GM19025 (cell line): ENCODE measurements around the gene SERINC1.
"Not testable (repeated sequence)": the region's sequence is repeated elsewhere in the genome, so short reads cannot be mapped to it uniquely, and the experiment has no call there.

Source experiments
- ATAC-seq: cut with Tn5 transposase; IDR thresholded peaks from one replicate; pipeline ENCODE4 v1.9.1; 2021; ENCODE audit warnings: mild to moderate bottlenecking, low read depth, moderate library complexity; ENCODE audit not compliant: unreplicated experiment

Gene SERINC1

DNA sequence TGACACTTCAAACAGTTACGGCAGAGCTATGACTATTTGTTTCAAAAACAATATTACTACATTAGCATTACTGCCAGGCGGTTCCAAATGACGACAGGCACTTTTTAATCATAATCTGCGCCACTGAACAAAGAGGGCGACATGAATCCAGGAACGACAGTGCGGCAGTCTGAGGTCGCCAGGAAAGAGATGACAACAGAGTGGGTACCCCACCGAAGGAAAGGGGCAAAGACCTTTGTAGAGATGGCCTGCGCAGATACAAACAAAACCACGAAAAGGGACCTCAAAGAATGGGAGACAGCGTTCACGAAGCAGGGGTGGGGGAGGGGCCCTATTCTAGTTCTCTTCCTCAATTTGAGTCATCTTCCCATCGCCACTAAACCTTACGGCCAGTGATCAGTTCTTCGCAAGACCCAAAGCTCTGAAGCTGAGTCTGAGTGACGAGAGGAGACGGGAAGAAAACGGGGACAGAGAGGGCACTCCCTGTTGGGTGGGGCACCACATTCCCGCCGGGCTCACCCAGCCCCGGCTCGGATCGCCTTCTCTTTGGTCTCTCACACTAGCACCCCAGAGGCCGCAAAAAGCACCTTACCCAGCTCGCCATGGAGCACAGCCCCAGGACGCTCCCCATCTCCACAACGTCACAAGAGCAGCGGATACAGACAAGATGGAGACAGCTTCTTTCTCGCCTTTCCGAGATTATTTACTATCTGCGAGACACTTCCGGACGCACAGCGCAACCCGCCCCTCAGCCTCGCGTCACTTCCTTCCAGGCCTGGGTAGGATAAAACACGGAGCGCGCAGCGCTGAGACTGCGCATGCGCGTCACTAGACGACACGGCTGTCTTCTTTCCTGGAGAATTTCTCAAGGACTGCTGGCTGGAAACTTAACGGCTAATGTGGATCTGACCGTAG lies at the start of gene SERINC1:
Gene SERINC1, minus strand, starts transcription at position 701 of the 915 bp plus-strand sequence. Its CDS starts 70 bp downstream, at position 631.
- ATAC-seq: peak; percentile 98

DNA sequence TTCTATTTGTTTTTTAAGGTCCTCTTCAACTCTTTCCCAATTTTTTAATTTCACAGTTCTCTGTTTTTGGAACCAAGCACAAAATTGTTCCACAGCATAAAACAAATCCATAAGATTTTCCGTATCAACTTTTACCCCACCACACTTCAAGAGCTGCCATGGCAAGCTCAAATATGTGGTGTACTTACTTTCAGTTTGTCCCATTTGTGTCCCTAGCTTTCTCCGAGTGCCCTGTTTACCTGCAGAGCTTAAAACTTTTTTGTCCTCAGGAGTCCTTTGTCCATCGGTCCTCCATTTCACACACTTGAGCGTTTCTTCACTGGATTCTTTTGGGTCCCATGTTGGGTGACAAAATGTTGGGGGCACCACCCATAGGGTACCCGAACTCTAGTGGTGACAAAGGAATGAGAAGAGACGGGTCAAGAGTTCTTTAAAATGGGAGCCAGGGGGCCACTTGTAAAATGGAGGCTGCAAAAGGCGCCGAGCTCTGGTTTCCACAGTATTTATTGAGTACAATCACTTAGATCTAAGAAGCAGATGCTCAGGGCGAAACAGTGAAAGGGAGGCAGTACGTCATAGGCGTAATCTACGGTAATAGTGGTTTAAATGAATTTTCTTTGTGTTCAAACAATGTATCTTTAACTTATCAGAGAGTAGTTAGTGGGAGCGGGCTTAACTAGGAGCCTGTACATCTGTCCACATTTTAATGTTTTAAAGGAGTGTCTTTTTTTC lies 39.8 kb upstream of the SERINC1 start:
- no peak for ATAC-seq

DNA sequence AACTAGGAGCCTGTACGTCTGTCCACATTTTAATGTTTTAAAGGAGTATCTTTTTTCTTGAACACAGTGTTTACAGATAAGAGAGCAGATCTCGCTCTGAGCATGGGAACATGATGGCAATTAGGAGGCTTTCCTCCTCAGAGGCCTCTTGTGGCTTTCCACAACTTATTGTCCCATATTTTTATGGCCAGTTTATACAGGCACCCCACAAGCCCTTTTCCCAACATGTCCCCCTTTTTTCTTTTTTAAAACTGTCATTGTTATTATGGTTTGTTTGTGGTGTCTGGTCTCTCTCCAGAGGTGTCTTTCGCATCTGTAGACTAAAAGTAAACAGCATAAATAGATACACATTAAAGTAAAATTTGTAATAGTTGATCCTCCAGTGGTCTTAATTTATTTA lies 33.6 kb upstream of the SERINC1 start:
- ATAC-seq: not testable (repeated sequence)

DNA sequence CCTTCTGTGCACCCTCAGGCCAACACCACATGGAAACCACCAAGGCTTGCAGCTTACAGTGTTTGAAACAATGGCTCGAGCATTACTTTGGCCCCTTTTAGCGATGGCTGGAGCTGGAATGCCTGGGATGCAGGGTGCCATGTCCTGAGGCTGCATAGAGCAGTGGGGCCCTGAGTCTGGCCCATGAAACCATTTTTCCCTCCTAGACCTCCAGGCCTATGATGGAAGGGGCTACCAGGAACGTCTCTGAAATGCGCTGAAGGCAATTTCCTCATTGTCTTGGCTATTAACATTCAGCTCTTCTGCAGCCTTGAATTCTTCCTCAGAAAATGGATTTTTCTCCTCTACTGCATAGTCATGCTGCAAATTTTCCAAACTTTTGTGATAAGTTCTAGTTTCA lies 29.9 kb upstream of the SERINC1 start:
- no peak for ATAC-seq

DNA sequence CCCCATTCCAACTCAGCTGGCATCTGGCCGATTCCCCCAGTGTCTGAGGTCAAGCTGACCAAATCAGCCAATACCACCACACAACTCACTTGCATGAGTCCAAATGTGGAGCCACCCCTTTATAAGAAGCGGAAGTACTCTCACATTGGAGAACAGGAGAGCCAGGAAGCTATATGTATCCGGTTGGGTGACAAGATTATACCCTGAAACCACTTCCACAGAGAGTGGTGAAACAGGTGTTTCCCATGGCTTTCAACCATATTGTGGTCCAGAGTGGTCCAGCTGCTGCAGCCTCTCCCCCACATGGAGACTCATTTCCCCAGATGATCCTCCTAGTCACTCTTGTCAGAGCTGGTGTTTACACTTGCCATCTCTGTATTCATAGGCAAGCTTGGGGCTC lies 24.0 kb upstream of the SERINC1 start:
- no peak for ATAC-seq

DNA sequence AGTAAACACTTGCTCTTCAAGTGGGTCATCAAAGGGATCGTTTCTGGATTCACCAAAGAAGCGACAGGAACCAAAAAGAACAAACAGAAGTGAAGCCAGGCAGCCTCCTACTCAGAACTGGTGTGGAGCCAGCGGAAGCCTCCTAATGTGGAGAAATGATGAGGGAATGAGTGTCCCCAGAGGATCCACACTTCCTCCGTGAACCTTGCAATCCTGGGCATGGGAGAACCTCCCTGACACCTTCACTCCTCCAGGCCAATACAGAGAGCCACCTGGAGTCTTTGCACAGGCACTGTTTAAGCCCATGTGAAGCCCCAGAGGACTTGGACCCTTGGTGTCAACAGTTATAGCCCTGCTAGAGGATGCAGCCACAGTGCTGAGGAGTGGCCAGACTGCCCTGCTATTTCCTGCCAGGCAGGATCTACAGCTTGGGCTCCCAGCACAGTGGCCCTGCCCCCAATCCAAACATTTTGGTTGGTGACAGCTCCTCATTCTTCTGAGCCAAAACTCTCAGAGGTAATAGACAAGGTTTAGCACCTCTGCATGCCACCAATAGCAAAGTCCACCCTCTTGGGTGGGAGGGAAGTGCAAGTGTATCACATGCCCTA lies 23.2 kb upstream of the SERINC1 start:
- no peak for ATAC-seq

DNA sequence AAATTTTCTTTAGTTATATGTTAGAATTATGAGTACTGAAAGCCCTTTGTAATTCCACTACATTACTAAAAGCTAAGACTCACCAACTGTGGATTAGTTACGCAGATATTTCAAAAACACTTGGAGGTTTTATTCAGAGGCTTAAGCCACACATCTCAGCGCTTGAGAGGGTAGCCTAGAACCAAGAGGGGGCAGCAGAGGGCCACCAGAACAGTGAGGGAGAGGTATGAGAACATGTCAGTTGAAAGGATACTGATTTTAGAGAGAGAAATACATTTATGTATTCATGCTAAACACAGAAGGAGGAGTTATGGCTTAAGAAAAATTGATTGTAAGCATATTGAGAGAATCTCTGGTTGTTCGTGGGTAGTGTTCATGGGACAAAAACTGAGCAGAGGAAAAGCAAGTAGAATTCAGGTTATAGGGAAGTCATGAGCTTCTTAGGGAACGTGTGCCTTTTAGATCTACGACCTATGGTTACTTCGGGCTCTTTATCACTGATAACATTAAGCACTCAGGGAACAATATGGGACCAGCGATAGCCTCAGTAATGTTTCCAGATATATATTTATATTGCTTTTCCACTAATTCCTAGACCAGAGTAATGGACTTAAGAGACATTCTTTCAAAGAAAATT lies 20.4 kb upstream of the SERINC1 start:
- ATAC-seq: peak; percentile 94

DNA sequence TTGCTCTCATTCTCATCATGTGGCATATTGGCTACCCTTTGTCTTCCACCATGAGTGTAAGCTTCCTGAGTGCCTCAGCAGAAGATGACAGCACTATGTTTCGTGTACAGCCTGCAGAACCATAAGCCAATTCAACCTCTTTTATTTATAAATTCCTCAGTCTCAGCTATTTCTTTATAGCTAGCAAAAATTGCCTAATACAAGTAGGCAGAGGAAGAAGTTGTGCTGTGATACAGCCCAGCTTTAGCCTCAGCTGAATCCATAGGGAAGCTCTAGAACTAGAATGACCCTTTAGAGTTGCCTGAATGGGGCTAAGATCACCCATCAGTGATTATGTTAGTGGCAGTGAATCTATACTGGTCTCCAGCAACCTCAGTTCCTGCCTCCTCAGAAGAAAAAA lies 19.0 kb upstream of the SERINC1 start:
- ATAC-seq: no peak

DNA sequence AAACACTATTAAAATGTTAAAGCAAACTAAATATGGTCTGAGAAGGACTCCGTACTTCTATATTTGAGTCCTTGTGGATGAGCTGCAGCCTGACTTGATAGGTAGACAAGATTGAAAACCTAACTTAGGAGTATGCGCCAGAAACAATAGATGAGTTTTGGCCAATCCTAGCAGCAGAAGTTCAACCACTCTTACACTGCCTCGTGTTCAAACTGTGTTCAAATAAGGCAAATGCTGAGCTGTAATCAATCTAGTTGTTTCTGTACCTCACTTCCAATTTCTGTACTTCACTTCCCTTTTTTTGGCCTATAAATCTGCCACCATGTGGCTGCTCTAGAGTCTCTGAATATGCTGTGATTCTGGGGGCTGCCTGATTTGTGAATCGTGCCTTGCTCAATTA lies 13.2 kb upstream of the SERINC1 start:
- ATAC-seq: no peak

DNA sequence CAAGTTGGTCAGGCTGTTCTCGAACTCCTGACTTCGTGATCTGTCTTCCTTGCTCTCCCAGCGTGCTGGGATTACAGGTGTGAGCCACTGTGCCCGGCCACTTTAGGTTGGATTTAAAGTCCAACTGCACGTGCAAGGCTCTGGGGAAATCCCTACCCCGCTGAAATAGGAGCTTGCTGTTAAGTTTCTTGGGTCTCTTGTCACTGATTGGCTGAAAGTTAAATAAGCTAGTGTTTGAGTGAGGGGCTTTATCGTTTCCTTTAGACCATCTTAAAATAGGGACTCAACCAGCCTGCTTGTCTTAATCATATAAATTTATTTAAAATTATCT lies 11.1 kb upstream of the SERINC1 start:
- ATAC-seq: no peak

DNA sequence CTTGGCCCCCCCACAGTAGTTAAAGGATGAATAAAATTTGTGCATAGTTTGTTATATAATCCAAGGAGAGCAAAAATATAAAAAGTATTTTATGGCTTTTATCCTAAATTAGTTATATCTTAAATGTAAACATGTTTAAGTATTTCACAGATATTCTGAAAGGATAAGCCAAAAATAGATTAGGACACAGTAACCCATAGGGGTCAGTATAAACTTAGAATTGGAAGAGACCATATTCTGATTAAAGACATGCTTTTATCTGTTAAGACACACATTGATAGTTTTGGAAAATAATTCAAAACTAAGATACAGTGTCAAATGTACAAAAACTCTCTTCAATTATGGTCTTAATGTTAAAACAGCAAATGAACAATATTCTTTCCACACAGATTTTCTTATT lies 4.5 kb upstream of the SERINC1 start:
- ATAC-seq: no peak

DNA sequence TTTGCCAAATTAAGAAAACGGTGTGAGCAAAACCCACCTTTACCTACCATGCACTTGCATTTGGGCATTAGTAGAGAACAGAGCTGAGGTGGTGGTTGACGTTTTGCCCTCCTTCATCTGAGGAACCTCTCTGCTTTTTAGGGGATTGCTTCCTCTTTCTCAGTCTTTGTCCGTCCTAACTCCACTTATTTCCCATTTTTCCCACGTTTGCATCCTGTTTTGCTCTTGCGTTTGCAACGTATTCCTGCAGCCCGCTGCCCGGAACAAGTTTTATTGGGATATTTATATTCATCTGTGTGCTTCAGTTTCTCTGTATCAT lies 374 bp upstream of the SERINC1 start:
- peak; percentile 41 for ATAC-seq

DNA sequence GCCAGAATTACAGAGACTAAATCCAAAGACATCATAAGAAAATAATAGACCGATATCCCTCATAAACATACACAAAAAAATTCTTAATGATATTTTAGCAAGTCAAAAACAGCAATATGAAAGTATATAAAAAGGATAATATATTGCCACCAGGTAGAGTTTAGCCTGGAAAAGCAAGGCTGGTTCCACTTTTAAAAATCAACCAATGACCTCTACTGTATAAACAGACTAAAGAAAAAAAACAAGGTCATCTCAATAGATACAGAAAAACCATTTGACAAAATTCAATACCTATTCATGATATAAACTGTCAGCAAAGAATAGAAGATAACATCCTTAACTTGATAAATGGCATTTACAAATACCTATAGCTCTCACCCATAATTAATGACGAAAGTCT lies 9.7 kb downstream of the SERINC1 start:
- ATAC-seq: no peak

DNA sequence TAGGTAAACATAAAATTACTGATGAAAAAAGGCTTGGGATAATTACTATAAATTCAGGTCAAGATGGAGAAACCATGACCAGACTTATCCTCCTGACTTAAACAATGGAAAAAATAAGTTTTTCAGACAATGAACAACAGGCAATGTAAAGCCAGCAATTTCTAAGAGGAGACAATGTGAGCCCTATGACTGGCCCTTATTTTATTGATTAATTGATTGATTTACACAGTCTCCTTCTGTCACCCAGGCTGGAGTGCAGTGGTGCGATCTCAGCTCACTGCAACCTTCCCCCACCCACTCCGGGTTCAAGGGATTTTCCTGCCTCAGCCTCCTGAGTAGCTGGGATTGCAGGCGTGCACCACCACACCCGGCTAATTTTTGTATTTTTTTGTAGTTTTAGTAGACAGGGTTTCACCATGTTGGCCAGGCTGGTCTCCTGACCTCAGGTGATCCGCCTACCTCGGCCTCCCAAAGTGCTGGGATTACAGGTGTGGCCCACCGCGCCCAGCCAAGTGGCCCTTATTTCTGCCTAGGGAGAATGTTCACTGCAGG lies 11.7 kb downstream of the SERINC1 start:
- not testable (repeated sequence) for ATAC-seq

DNA sequence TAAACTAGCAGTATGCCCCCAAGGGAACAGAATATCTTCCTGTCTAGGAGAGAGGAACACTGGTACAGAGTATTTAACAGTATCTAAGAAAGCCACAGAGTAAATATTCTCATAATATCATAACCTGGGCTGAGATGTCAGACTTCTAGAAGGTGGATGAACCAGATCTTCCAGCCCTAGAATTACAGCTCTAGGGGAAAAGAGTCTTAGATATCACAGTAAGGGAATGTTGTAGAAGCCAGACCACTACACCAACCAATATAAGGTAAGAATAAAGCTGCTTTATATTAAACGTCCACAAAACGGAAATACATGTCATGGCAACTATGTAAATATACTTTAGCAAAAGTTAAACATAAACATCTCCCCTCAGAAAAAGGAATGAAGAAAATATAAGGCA lies 12.4 kb downstream of the SERINC1 start:
- ATAC-seq: no peak

DNA sequence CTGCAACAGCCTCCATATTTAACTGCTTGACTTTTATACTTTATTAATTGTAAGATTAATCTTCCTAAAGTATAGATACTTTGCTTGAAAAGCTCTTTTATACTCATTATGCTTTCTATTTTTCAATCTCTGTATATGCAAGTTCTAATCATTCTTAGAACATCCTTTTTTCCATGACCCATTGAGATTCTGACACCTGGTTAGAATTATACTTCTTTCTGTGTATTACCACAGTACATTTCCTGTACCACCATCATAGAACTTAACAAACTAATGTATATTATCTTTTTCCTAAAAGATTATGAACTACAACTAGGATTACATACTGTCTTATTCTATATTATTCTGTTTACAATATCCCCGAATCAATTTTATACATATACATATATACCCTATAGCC lies 13.5 kb downstream of the SERINC1 start:
- ATAC-seq: no peak

DNA sequence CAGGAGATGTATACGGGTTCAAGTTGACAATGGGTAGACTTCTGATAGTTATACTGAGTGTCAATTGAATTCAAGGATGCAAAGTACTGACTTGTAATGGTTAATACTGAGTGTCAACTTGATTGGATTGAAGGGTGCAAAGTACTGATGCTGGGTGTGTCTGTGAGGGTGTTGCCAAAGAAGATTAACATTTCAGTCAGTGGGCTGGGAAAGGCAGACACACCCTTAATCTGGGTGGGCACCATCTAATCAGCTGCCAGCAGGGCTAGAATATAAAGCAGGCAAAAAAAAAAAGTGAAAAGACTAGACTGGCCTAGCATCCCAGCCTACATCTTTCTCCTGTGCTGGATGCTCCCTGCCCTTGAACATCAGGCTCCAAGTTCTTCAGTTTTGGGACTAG lies 16.5 kb downstream of the SERINC1 start:
- ATAC-seq: not testable (repeated sequence)

DNA sequence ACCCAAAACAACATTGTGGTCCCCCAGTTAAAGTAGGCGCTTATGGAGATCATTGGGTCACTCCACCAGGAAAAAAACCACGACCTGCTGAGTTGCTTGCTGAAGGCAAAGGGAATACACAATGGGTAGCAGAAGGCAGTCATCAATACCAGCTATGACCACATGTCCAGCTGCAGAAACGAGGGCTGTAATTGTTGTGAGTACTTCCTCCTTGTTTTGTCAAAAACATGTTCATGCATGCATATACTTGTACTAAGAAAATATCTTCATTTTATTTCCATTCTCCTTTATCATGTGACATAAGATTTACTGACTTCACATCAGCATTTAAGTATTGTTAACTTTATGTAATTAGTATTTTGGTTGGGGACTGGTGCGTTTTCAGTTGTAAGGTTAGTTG lies 16.9 kb downstream of the SERINC1 start:
- no peak for ATAC-seq

DNA sequence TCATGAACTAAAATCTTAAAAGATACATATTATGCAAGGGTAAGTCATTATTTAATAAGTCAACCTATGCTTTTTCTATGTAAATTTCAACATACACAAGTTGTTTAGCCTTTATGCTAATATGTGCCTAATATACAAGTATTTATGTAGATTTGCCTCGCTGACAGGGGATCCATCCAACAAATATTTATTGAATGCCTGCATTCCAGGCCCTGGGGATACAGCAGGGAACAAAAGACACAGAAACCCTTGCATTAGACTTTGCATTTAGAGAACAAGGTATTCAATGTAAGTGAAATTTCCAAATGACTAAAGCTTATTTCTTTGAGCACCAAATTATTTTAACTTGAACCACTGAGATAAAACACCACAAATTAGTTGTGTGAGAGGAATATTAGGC lies 19.1 kb downstream of the SERINC1 start:
- ATAC-seq: no peak

DNA sequence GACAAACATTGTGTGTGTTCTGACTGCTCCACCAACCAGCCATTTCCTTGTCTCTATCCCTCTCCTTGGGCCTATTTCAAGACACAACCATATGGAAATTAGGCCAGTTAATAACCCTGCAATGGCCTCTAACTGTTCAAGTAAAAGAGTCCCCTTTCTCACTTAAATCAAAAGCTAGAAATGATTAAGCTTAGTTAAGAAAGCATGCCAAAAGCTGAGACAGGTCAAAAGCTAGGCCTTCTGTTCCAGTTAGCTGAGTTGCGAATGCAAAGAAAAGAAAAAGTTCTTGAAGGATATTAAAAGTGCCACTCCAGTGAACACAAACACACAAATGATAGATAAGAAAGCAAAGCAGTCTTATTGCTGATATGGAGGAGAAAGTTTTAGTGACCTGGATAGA lies 22.5 kb downstream of the SERINC1 start:
- ATAC-seq: no peak

DNA sequence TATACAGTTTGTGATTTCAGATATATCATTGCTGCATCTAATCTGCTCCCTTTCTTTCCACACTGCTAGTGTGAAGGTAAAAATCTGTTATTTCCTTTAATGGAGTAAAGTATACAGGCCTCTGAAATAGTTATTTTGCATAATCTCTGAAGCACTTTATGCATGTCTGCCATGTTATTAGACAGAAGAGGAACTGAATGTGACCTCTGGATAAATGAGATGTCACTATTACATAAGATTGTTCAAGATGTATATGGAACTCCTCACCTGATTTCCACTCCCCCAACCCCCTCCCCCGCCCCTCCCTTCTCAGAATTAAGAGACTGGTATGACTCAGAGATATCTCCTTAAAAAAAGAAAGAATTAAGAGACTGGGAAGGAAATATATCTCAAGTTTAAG lies 26.3 kb downstream of the SERINC1 start:
- ATAC-seq: no peak
